Activated CD4-positive, alpha-beta T cell treated with anti-CD3 and anti-CD28 coated beads, Interleukin-2, Interleukin-6, amounts not matched to agents 100 ng/mL and 50 ng/mL, durations not matched to agents 16 hours and 8 hours (primary cell): ENCODE data around the gene SMIM36.
A peak's percentile ranks its signal among the peaks of the same experiment; 100 is the strongest.
"Not testable (repeated sequence)": the region's sequence is repeated elsewhere in the genome, so short reads cannot be mapped to it uniquely, and the experiment has no call there.

ENCODE experiments used
- DNase-seq: peaks from one replicate; pipeline ENCODE4 v3.0.0-alpha.2; 2020

SMIM36 gene

GRCh38 chr17:55433029-55433628 is 78.1 kb downstream of the SMIM36 start:
- DNase-seq, result peak; percentile 36

GRCh38 chr17:55432358-55433028 is 78.8 kb downstream of the SMIM36 start:
- no peak for DNase-seq

GRCh38 chr17:55431914-55432313 is 79.3 kb downstream of the SMIM36 start:
- DNase-seq, result not testable (repeated sequence)

- no peak for DNase-seq
These were observed 80.5 kb downstream of the SMIM36 start for GRCh38 chr17:55430541-55431288.

- no peak for DNase-seq
These were observed 83.7 kb downstream of the SMIM36 start for GRCh38 chr17:55427587-55427882.

GRCh38 chr17:55426851-55427586 is 84.2 kb downstream of the SMIM36 start:
- DNase-seq, result no peak

GRCh38 chr17:55424893-55425540 is 86.2 kb downstream of the SMIM36 start:
- DNase-seq, result no peak

GRCh38 chr17:55423535-55423934 is 87.7 kb downstream of the SMIM36 start:
- DNase-seq, result no peak

GRCh38 chr17:55422828-55423164 is 88.5 kb downstream of the SMIM36 start:
- not testable (repeated sequence) for DNase-seq

GRCh38 chr17:55421179-55421934 is 89.9 kb downstream of the SMIM36 start, which contains the start of gene MMD:
MMD (minus strand) TSS chr17:55421835; CDS start chr17:55421695, 140 bp downstream.
- DNase-seq, result peak; percentile 33

- peak; percentile 55 for DNase-seq
These were observed 90.5 kb downstream of the SMIM36 start for GRCh38 chr17:55420776-55421178.

GRCh38 chr17:55420067-55420775 is 91.0 kb downstream of the SMIM36 start:
- DNase-seq, result peak; percentile 69

GRCh38 chr17:55418369-55419268 is 92.6 kb downstream of the SMIM36 start:
- no peak for DNase-seq

- DNase-seq, result no peak
These were observed 93.6 kb downstream of the SMIM36 start for GRCh38 chr17:55417411-55418268.

GRCh38 chr17:55416470-55417052 is 94.7 kb downstream of the SMIM36 start:
- DNase-seq, result peak; percentile 27

GRCh38 chr17:55416000-55416399 is 95.3 kb downstream of the SMIM36 start:
- DNase-seq, result no peak

GRCh38 chr17:55414983-55415382 is 96.3 kb downstream of the SMIM36 start:
- DNase-seq, result no peak

GRCh38 chr17:55413825-55414489 is 97.3 kb downstream of the SMIM36 start:
- DNase-seq, result no peak
